ENCODE data around the gene SLC7A8.

The SLC7A8 gene

GRCh38 chr14:23095196-23096108 is 88.0 kb downstream of the SLC7A8 start, which contains the start of gene C14orf119 (continued):
- TF ChIP-seq ZNF398 (tag by site-specific recombination; IDR thresholded peaks at IDR 0.05) (no peak), ZBTB10 (tag by site-specific recombination; IDR thresholded peaks at IDR 0.05) (peak; percentile 77; the same call in 1 of the 2 replicates), BCL11B (tag by site-specific recombination; IDR thresholded peaks at IDR 0.05; ENCODE audit: low read depth) (no peak), SP7 (tag by site-specific recombination; IDR thresholded peaks at IDR 0.05) (no peak), ZNF112 (tag by site-specific recombination; IDR thresholded peaks at IDR 0.05) (no peak), ZBTB7A (tag by site-specific recombination; IDR thresholded peaks at IDR 0.05; ENCODE audit: low read depth) (0 out of 2 replicates have a peak, but pooled peaks have one; percentile 63), ZNF184 (tag by site-specific recombination; IDR thresholded peaks at IDR 0.05) (no peak), AEBP2 (tag by site-specific recombination; IDR thresholded peaks at IDR 0.05; ENCODE audit: borderline replicate concordance) (no peak), SETDB1 (IDR thresholded peaks at IDR 0.05; ENCODE audit: insufficient read length, low read length) (no peak), ZNF155 (tag by site-specific recombination; IDR thresholded peaks at IDR 0.05) (no peak), ZNF2 (tag by site-specific recombination; IDR thresholded peaks at IDR 0.05) (0 out of 2 replicates have a peak, but pooled peaks have one; percentile 14), PRDM10 (tag by site-specific recombination; IDR thresholded peaks at IDR 0.05) (peak; percentile 94), ZNF501 (tag by site-specific recombination; IDR thresholded peaks at IDR 0.05) (no peak), ZBTB21 (tag by site-specific recombination; IDR thresholded peaks at IDR 0.05) (no peak), ZNF266 (tag by site-specific recombination; IDR thresholded peaks at IDR 0.05; ENCODE audit: low read depth) (no peak), ZFP69B (tag by site-specific recombination; IDR thresholded peaks at IDR 0.05) (peak; percentile 29; the same call in 1 of the 2 replicates), ZNF311 (tag by site-specific recombination; IDR thresholded peaks at IDR 0.05; ENCODE audit: borderline replicate concordance) (no peak), WT1 (tag by site-specific recombination; IDR thresholded peaks at IDR 0.05) (no peak), ZBTB48 (tag by site-specific recombination; IDR thresholded peaks at IDR 0.05) (0 out of 2 replicates have a peak, but pooled peaks have one; percentile 33), OVOL3 (tag by site-specific recombination; IDR thresholded peaks at IDR 0.05) (no peak), ZNF169 (tag by site-specific recombination; IDR thresholded peaks at IDR 0.05) (no peak), TRIM28 (IDR thresholded peaks at IDR 0.05; ENCODE audit: borderline replicate concordance, low read length) (no peak), ZNF600 (tag by site-specific recombination; IDR thresholded peaks at IDR 0.05) (peak; percentile 22; the same call in 1 of the 2 replicates), ZNF362 (tag by site-specific recombination; IDR thresholded peaks at IDR 0.05) (no peak), ZBTB17 (tag by site-specific recombination; IDR thresholded peaks at IDR 0.05) (peak; percentile 27; the same call in 1 of the 2 replicates), ZSCAN30 (tag by site-specific recombination; IDR thresholded peaks at IDR 0.05) (no peak), KLF16 (tag by site-specific recombination; IDR thresholded peaks at IDR 0.05) (0 out of 2 replicates have a peak, but pooled peaks have one; percentile 26)
